CD14-positive monocyte (primary cell): ENCODE results near the gene CHST15. TPM values are rescaled to one million over a fixed set of nuclear protein-coding genes. Genes with fewer than 3 reads are reported as not detected.

Experiments used
- DNase-seq, 3 donors: peaks; one replicate each; pipeline ENCODE4 v3.0.0-alpha.2; 2011 to 2022
- H2AFZ ChIP-seq: 2 replicates; pipeline ENCODE4 v1.6.0; 2012; ENCODE audit warnings: mild to moderate bottlenecking, low read depth, low read length, inconsistent platforms; ENCODE audit not compliant: insufficient read depth, poor library complexity, severe bottlenecking
- H3K27ac ChIP-seq, 2 donors: 1 replicate in 1 of 2; 2 replicates in 1 of 2; pipeline ENCODE4 v1.5.1; 2012 to 2013; ENCODE audit warnings: low read length in 2 of 2, control low read depth in 1 of 2, inconsistent platforms in 1 of 2, low read depth in 1 of 2, mild to moderate bottlenecking in 1 of 2
- H3K27me3 ChIP-seq, 2 donors: one replicate each; pipeline versions ENCODE4 v1.6.0 to v1.6.1; 2011 to 2013; ENCODE audit warnings: low read length in 2 of 2; ENCODE audit not compliant: control insufficient read depth in 2 of 2, insufficient read depth in 2 of 2
- H3K36me3 ChIP-seq, 2 donors: replicated peaks in 1 of 2; 1 replicate in 1 of 2; 2 replicates in 1 of 2; pipeline versions ENCODE4 v1.5.1 to v1.6.1; 2012 to 2013; ENCODE audit warnings: low read length in 2 of 2, control low read depth in 1 of 2, inconsistent platforms in 1 of 2, mild to moderate bottlenecking in 1 of 2; ENCODE audit not compliant: insufficient read depth in 2 of 2, control insufficient read depth in 1 of 2
- H3K4me1 ChIP-seq, 2 donors: 1 replicate in 1 of 2; 2 replicates in 1 of 2; pipeline versions ENCODE4 v1.5.1 to v1.6.1; 2012 to 2013; ENCODE audit warnings: low read length in 2 of 2, control low read depth in 1 of 2, inconsistent platforms in 1 of 2, mild to moderate bottlenecking in 1 of 2, moderate library complexity in 1 of 2; ENCODE audit not compliant: insufficient read depth in 2 of 2, control insufficient read depth in 1 of 2
- H3K4me2 ChIP-seq: replicated peaks from 2 replicates; pipeline ENCODE3; 2012; ENCODE audit warnings: low read length, moderate library complexity, mild to moderate bottlenecking; ENCODE audit not compliant: poor library complexity, severe bottlenecking; ENCODE audit errors: extremely low read depth
- H3K4me3 ChIP-seq, 3 experiments: fragments of 200-600 bp in 1 of 3; sonication (generic) in 1 of 3; replicated peaks in 1 of 3; 1 replicate in 2 of 3; 2 replicates in 1 of 3; pipeline ENCODE4 v1.5.1; 2011 to 2013; ENCODE audit warnings: low read length in 3 of 3, mild to moderate bottlenecking in 3 of 3, control low read depth in 2 of 3, low read depth in 2 of 3, inconsistent platforms in 1 of 3, moderate library complexity in 1 of 3
- H3K79me2 ChIP-seq: 2 replicates; pipeline ENCODE4 v1.6.0; 2012; ENCODE audit warnings: mild to moderate bottlenecking, control low read depth, inconsistent platforms, low read length, moderate library complexity; ENCODE audit not compliant: insufficient read depth
- H3K9ac ChIP-seq: 2 replicates; pipeline ENCODE4 v1.6.0; 2017; ENCODE audit warnings: low read length, mild to moderate bottlenecking; ENCODE audit not compliant: insufficient read depth, poor library complexity, severe bottlenecking
- H3K9me3 ChIP-seq, 2 donors: replicated peaks in 1 of 2; 1 replicate in 1 of 2; 2 replicates in 1 of 2; pipeline versions ENCODE4 v1.5.1 to v1.6.1; 2012 to 2013; ENCODE audit warnings: low read length in 2 of 2, control low read depth in 1 of 2; ENCODE audit not compliant: control insufficient read depth in 1 of 2, insufficient read depth in 1 of 2
- H4K20me1 ChIP-seq: 2 replicates; pipeline ENCODE4 v1.6.0; 2012; ENCODE audit warnings: mild to moderate bottlenecking, low read length, control low read depth, moderate library complexity; ENCODE audit not compliant: insufficient read depth
- H3K27ac Mint-ChIP-seq, 7 donors: one replicate each; pipeline ENCODE4 v1.8.0; 2020; ENCODE audit warnings: mild to moderate bottlenecking in 7 of 7, mixed read lengths in 7 of 7, moderate library complexity in 6 of 7, inconsistent platforms in 2 of 7
- H3K27me3 Mint-ChIP-seq, 3 donors: one replicate each; pipeline ENCODE4 v1.8.0; 2021 to 2022; ENCODE audit warnings: low read depth in 3 of 3, mild to moderate bottlenecking in 3 of 3, mixed read lengths in 3 of 3, moderate library complexity in 3 of 3, inconsistent platforms in 1 of 3
- H3K36me3 Mint-ChIP-seq, 2 donors: one replicate each; pipeline ENCODE4 v1.8.0; 2020; ENCODE audit warnings: mixed read lengths in 2 of 2, inconsistent platforms in 1 of 2, mild to moderate bottlenecking in 1 of 2
- H3K4me1 Mint-ChIP-seq: one replicate; pipeline ENCODE4 v1.8.0; 2020; ENCODE audit warnings: mild to moderate bottlenecking, mixed read lengths
- H3K4me3 Mint-ChIP-seq, 2 donors: one replicate each; pipeline ENCODE4 v1.8.0; 2020; ENCODE audit warnings: mild to moderate bottlenecking in 2 of 2, mixed read lengths in 2 of 2, moderate library complexity in 1 of 2
- H3K9me3 Mint-ChIP-seq, 7 donors: one replicate each; pipeline ENCODE4 v1.8.0; 2020 to 2022; ENCODE audit warnings: mixed read lengths in 7 of 7, mild to moderate bottlenecking in 6 of 7, moderate library complexity in 6 of 7, inconsistent platforms in 2 of 7
- WGBS: methylation state at CpG from one replicate; pipeline ENCODE4 v1.1.5; 2013; ENCODE audit warnings: missing lambda C conversion rate; ENCODE audit not compliant: insufficient coverage; 5-methylcytosine and 5-hydroxymethylcytosine counted together
- intact Hi-C, 2 donors: fragments of 100-400 bp; cut with micrococcal nuclease; formaldehyde crosslinking; loops; one replicate each; pipeline versions ENCODE4 v1.15.0 to v1.15.1; 2023
- polyA plus RNA-seq, 3 donors: library from polyadenylated mRNA; depleted of rRNA in 1 of 3; unstranded in 2 of 3; stranded (reverse) in 1 of 3; fragments of 300-500 nt in 2 of 3; fragments of >200 nt in 1 of 3; fragmentation: Illumina TruSeq in 2 of 3; gene quantifications; 1 replicate in 2 of 3; 2 replicates in 1 of 3; pipeline ENCODE4 v1.2.3, GENCODE V29; 2012 to 2021
- TF ChIP-seq, protein P1 (sequence below): fragments of 200-600 bp; IDR thresholded peaks from one replicate; pipeline ENCODE4 v1.8.0; 2022; ENCODE audit warnings: antibody characterized with exemption, mild to moderate bottlenecking

The CHST15 gene
- polyA plus RNA-seq, 3 donors: 54.4 to 106 (median 87.5) TPM

DNA sequence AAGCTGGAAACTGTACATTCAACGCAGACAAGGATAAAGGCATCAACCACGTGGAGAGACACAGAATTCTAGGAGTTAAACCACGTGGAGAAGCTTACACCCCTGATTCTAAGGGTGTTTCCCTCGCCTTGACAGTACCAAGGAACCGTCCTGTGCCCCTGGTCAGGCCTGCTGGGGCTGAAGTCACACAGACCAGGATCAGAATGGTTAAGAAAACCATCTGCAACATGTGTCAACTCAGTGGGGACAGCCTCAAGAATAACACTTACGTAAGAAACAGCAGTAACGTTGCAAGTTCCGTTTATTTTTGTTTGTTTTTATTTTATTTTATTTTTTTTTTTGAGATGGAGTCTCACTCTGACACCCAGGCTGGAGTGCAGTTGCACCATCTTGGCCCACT is 55.6 kb downstream of the CHST15 start:
- peak; percentile 75 to 84 (median 82) for DNase-seq
- TF ChIP-seq, protein P1, sequence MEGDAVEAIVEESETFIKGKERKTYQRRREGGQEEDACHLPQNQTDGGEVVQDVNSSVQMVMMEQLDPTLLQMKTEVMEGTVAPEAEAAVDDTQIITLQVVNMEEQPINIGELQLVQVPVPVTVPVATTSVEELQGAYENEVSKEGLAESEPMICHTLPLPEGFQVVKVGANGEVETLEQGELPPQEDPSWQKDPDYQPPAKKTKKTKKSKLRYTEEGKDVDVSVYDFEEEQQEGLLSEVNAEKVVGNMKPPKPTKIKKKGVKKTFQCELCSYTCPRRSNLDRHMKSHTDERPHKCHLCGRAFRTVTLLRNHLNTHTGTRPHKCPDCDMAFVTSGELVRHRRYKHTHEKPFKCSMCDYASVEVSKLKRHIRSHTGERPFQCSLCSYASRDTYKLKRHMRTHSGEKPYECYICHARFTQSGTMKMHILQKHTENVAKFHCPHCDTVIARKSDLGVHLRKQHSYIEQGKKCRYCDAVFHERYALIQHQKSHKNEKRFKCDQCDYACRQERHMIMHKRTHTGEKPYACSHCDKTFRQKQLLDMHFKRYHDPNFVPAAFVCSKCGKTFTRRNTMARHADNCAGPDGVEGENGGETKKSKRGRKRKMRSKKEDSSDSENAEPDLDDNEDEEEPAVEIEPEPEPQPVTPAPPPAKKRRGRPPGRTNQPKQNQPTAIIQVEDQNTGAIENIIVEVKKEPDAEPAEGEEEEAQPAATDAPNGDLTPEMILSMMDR: no peak
- no peaks in the 10 kb centered on the region for H4K20me1 ChIP-seq
- intact Hi-C loops: loop anchor here (2.0 to 5.0 kb wide), 3 partner anchors 35 to 105 kb away; partner anchors contain the start of gene CHST15 (in 1 of the 2)
- Mint-ChIP-seq H3K4me1 (peaks cover 90% of the 10 kb centered on the region), H3K9me3 (peaks cover 0 to 3% (median 0%) of the 10 kb centered on the region in 7 donors), H3K4me3 (peak overlapping the region; percentile 46 to 51), H3K27ac (peak overlapping the region; percentile 97 to 100 (median 99)), H3K36me3 (peaks cover 85 to 87% of the 10 kb centered on the region in 2 donors), H3K27me3 (peaks cover 0 to 5% (median 3%) of the 10 kb centered on the region in 3 donors)
- H3K27ac ChIP-seq: peak overlapping the region; percentile 83 to 88
- no peak overlapping the region for H2AFZ ChIP-seq
- H3K36me3 ChIP-seq: peaks cover 45 to 64% of the 10 kb centered on the region in 2 donors
- 43% methylated on average over 5 of the region's 8 CpGs for WGBS
- H3K27me3 ChIP-seq: no peaks in the 10 kb centered on the region
- peaks cover 5% of the 10 kb centered on the region for H3K79me2 ChIP-seq
- H3K4me2 ChIP-seq: peak overlapping the region; percentile 47
- H3K9me3 ChIP-seq: no peaks in the 10 kb centered on the region
- H3K4me3 ChIP-seq: peak overlapping the region in 1 of 3 experiments; percentile 25
- H3K4me1 ChIP-seq: peaks cover 99 to 100% of the 10 kb centered on the region in 2 donors
- H3K9ac ChIP-seq: peak overlapping the region; percentile 41

DNA sequence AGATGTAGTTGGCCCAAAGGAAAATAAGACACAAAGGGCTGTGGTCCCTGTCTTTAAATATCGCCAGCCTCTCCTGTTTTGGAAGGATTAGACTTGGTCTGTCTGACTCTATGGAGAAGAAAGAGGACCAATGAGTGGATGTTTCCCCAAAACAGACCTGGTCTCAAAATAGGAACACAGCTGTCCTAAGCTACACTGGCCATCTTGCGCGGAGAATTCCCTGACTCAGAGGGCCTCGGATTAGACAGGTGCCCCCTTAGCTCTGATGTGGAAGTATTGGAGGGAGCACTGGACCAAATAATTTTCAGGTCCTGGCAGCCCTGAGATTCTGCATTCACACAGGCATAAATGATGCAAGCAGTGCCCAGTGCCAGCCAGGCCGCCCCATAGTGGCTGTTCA is 56.1 kb downstream of the CHST15 start:
- no peaks in the 10 kb centered on the region for H3K27me3 ChIP-seq
- intact Hi-C loops: loop anchor here (2.0 to 5.0 kb wide), 3 partner anchors 35 to 106 kb away; partner anchors contain the start of gene CHST15 (in 1 of the 2)
- peaks cover 47 to 64% of the 10 kb centered on the region in 2 donors for H3K36me3 ChIP-seq
- H3K4me2 ChIP-seq: peak overlapping the region; percentile 47
- Mint-ChIP-seq H3K9me3 (peaks cover 0 to 3% (median 0%) of the 10 kb centered on the region in 7 donors), H3K27ac (peak overlapping the region; percentile 97 to 100 (median 99)), H3K36me3 (peaks cover 85 to 87% of the 10 kb centered on the region in 2 donors), H3K4me3 (peak overlapping the region in 1 of 2 donors; percentile 51), H3K4me1 (peaks cover 87% of the 10 kb centered on the region), H3K27me3 (peaks cover 0 to 7% (median 3%) of the 10 kb centered on the region in 3 donors)
- peak in 1 of 3 donors; percentile 27 for DNase-seq
- H3K4me1 ChIP-seq: peaks cover 95 to 96% of the 10 kb centered on the region in 2 donors
- peak overlapping the region in 1 of 3 experiments; percentile 25 for H3K4me3 ChIP-seq
- H2AFZ ChIP-seq: no peak overlapping the region
- WGBS: 21% methylated on average over 4 of the region's 5 CpGs
- peak overlapping the region; percentile 29 for H3K9ac ChIP-seq
- H3K9me3 ChIP-seq: no peaks in the 10 kb centered on the region
- peak overlapping the region; percentile 83 to 88 for H3K27ac ChIP-seq
- TF ChIP-seq, protein P1: no peak
- peaks cover 5% of the 10 kb centered on the region for H3K79me2 ChIP-seq
- no peaks in the 10 kb centered on the region for H4K20me1 ChIP-seq
